Neural progenitor cell (in vitro differentiated cells): Measurements from ENCODE around the gene TLCD5. TPM values are rescaled to one million over a fixed set of nuclear protein-coding genes. Genes with fewer than 3 reads are reported as not detected.

ENCODE experiments used
- DNase-seq: peaks from one replicate; pipeline ENCODE4 v3.0.0-alpha.2; 2016; ENCODE audit warnings: low spot score
- H2AFZ ChIP-seq: fragments of 200-600 bp; sonication (generic); replicated peaks from 2 replicates; pipeline ENCODE4 v1.6.1; 2016; ENCODE audit warnings: antibody characterized with exemption
- H3F3A ChIP-seq: fragments of 200-600 bp; sonication (generic); 2 replicates; pipeline ENCODE4 v1.6.1; 2016; ENCODE audit warnings: antibody characterized with exemption, low read depth
- H3K27ac ChIP-seq: fragments of 200-600 bp; sonication (generic); 2 replicates; pipeline ENCODE4 v1.5.1; 2016; ENCODE audit warnings: mild to moderate bottlenecking
- H3K27me3 ChIP-seq: fragments of 200-600 bp; sonication (generic); 2 replicates; pipeline ENCODE4 v1.6.1; 2016; ENCODE audit warnings: mild to moderate bottlenecking, moderate library complexity
- H3K36me3 ChIP-seq: fragments of 200-600 bp; sonication (generic); 2 replicates; pipeline ENCODE4 v1.5.1; 2016
- H3K4me1 ChIP-seq: fragments of 200-600 bp; sonication (generic); 2 replicates; pipeline ENCODE4 v1.6.1; 2016; ENCODE audit warnings: mixed run types
- H3K4me2 ChIP-seq: fragments of 200-600 bp; sonication (generic); 2 replicates; pipeline ENCODE4 v1.6.1; 2016
- H3K4me3 ChIP-seq: fragments of 200-600 bp; sonication (generic); 2 replicates; pipeline ENCODE4 v1.5.1; 2016
- H3K79me2 ChIP-seq: fragments of 200-600 bp; sonication (generic); 2 replicates; pipeline ENCODE4 v1.6.1; 2016; ENCODE audit warnings: low read depth
- H3K9ac ChIP-seq: fragments of 200-600 bp; sonication (generic); 2 replicates; pipeline ENCODE4 v1.6.1; 2016
- H3K9me3 ChIP-seq: fragments of 200-600 bp; sonication (generic); 2 replicates; pipeline ENCODE4 v1.5.1; 2016; ENCODE audit warnings: low read depth
- H4K20me1 ChIP-seq: fragments of 200-600 bp; sonication (generic); 2 replicates; pipeline ENCODE4 v1.6.1; 2016; ENCODE audit warnings: low read depth
- H3K27ac Mint-ChIP-seq: 3 replicates; pipeline ENCODE4 v1.8.0; 2021; ENCODE audit warnings: mixed read lengths
- H3K27me3 Mint-ChIP-seq: 2 replicates; pipeline ENCODE4 v1.8.0; 2022; ENCODE audit warnings: low read depth, mild to moderate bottlenecking, inconsistent platforms, moderate library complexity, mixed read lengths; ENCODE audit not compliant: insufficient read depth
- H3K36me3 Mint-ChIP-seq: 3 replicates; pipeline ENCODE4 v1.8.0; 2021; ENCODE audit warnings: mixed read lengths
- H3K4me1 Mint-ChIP-seq: 3 replicates; pipeline ENCODE4 v1.8.0; 2021; ENCODE audit warnings: mixed read lengths
- H3K4me3 Mint-ChIP-seq: 3 replicates; pipeline ENCODE4 v1.8.0; 2021; ENCODE audit warnings: mild to moderate bottlenecking, moderate library complexity, mixed read lengths
- H3K9me3 Mint-ChIP-seq: 3 replicates; pipeline ENCODE4 v1.8.0; 2020; ENCODE audit warnings: mixed read lengths
- EZH2 ChIP-seq: fragments of 200-600 bp; sonication (generic); IDR thresholded peaks from 2 replicates; pipeline ENCODE4 v1.6.1; 2017; ENCODE audit warnings: antibody characterized with exemption, mild to moderate bottlenecking, moderate library complexity
- EZH2phosphoT487 ChIP-seq: fragments of 200-600 bp; sonication (generic); IDR thresholded peaks from 2 replicates; pipeline ENCODE4 v1.6.1; 2017; ENCODE audit warnings: antibody characterized with exemption
- total RNA-seq: library from RNA; depleted of rRNA; stranded (reverse); fragments of >200 nt; gene quantifications from 2 replicates; pipeline ENCODE4 v1.2.3, GENCODE V29; 2015; ENCODE audit warnings: low replicate concordance
- TF ChIP-seq, protein P1 (sequence below): fragments of 200-600 bp; sonication (generic); IDR thresholded peaks from 2 replicates; pipeline ENCODE4 v1.5.1; 2017; ENCODE audit warnings: antibody characterized with exemption, mild to moderate bottlenecking

Gene TLCD5
- total RNA-seq, 1 donor from 2014 or later, result 32.2 TPM

DNA sequence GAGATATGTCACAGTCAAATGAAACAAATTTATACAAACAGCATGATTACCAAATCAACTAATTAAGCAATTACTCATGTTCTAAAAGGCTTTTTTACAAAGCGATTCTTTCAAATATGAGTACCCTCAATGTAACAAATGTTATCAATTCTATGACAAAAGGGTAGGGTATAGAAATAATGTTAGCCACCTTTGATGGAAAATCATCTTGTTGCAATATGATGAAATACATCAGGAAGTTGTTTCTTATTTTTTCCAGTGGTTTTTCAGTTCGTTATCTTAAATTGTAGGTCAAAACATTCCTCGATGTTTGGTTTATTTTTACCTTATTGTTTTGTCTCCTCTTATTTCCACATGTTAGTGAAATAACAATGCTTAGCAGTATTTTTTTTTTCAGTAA, 17.6 kb downstream of the TLCD5 start:
- Mint-ChIP-seq H3K36me3 (peaks cover 10% of the 10 kb centered on the region), H3K9me3 (no peaks in the 10 kb centered on the region), H3K4me3 (no peak overlapping the region), H3K4me1 (peaks cover 35% of the 10 kb centered on the region), H3K27me3 (no peaks in the 10 kb centered on the region), H3K27ac (no peak overlapping the region)
- Histone ChIP-seq H3K79me2 (peaks cover 98% of the 10 kb centered on the region), H3K27ac (no peak overlapping the region), H3K9me3 (no peaks in the 10 kb centered on the region), H4K20me1 (peaks cover 44% of the 10 kb centered on the region), H3K9ac (no peak overlapping the region), H2AFZ (no peak overlapping the region), H3F3A (peaks cover 7% of the 10 kb centered on the region), H3K4me2 (no peak overlapping the region), H3K4me3 (no peak overlapping the region), H3K36me3 (no peaks in the 10 kb centered on the region), H3K4me1 (peaks cover 25% of the 10 kb centered on the region), H3K27me3 (no peaks in the 10 kb centered on the region)
- no peak for DNase-seq
- TF ChIP-seq EZH2 (no peak), EZH2phosphoT487 (no peak)
- TF ChIP-seq, protein P1, sequence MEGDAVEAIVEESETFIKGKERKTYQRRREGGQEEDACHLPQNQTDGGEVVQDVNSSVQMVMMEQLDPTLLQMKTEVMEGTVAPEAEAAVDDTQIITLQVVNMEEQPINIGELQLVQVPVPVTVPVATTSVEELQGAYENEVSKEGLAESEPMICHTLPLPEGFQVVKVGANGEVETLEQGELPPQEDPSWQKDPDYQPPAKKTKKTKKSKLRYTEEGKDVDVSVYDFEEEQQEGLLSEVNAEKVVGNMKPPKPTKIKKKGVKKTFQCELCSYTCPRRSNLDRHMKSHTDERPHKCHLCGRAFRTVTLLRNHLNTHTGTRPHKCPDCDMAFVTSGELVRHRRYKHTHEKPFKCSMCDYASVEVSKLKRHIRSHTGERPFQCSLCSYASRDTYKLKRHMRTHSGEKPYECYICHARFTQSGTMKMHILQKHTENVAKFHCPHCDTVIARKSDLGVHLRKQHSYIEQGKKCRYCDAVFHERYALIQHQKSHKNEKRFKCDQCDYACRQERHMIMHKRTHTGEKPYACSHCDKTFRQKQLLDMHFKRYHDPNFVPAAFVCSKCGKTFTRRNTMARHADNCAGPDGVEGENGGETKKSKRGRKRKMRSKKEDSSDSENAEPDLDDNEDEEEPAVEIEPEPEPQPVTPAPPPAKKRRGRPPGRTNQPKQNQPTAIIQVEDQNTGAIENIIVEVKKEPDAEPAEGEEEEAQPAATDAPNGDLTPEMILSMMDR, result no peak

DNA sequence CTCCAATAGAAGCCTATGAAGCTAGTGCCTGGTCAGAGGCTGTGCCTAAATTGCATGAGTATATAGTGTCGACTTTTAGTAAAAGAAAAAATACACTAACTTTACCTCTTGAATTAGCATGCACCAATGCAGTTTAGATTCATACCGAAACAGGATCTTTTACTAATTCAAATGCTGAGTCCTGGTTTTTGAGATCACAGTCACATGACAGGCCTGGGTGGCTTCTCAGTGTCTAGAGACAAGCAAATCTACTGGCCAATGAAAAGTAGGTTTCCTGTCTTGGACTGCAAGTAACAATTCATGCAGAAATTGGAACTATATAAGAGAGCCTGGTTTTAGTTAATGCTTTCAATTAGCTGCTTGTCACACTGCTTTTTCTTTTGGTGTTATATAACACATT, 18.3 kb downstream of the TLCD5 start:
- Histone ChIP-seq H3K27me3 (no peaks in the 10 kb centered on the region), H3K36me3 (no peaks in the 10 kb centered on the region), H3K27ac (no peak overlapping the region), H3K4me2 (no peak overlapping the region), H3F3A (peaks cover 5% of the 10 kb centered on the region), H3K79me2 (peaks cover 97% of the 10 kb centered on the region), H3K9me3 (no peaks in the 10 kb centered on the region), H3K4me1 (peaks cover 19% of the 10 kb centered on the region), H3K4me3 (no peak overlapping the region), H4K20me1 (peaks cover 36% of the 10 kb centered on the region), H2AFZ (no peak overlapping the region), H3K9ac (no peak overlapping the region)
- Mint-ChIP-seq H3K27ac (no peak overlapping the region), H3K27me3 (no peaks in the 10 kb centered on the region), H3K36me3 (peaks cover 10% of the 10 kb centered on the region), H3K4me3 (no peak overlapping the region), H3K9me3 (no peaks in the 10 kb centered on the region), H3K4me1 (peaks cover 29% of the 10 kb centered on the region)
- TF ChIP-seq EZH2phosphoT487, result no peak
- TF ChIP-seq, protein P1, result no peak
- TF ChIP-seq EZH2, result no peak
- DNase-seq, result no peak

DNA sequence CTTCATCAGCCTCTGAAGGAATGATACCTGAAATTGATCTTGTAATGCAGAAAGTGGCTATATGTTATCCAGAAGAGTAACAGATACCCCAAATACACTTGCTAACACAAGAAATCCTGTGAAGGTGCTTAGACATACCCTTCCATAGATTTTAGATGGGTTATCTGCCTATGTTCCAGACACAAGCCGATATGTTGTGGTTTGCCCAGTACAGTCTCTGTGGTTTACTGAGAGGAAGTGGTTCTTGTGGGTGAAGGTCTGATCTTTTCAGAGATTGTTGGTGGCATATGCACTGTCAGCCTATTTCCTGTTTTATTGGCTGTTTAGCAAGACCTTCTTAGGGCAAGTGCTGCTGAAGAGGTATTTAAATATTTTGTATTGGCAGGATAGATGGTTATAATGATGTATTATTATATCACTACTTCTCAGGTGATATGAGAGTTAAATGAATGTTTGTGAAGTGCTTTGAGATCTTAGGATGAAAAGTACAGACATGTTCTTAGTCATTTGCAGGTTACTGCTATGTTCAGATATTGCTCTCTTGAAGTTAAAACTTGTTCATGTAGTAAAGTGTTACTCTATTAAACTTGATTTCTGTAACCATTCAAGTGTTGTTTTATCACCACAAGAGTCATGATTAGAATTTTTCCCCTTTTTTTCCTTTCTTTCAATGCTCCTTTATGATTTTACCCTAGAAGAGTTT, 19.4 kb downstream of the TLCD5 start:
- Histone ChIP-seq H3K4me2 (no peak overlapping the region), H3K79me2 (peaks cover 97% of the 10 kb centered on the region), H3K9me3 (no peaks in the 10 kb centered on the region), H3F3A (peaks cover 5% of the 10 kb centered on the region), H3K4me3 (no peak overlapping the region), H3K36me3 (no peaks in the 10 kb centered on the region), H2AFZ (no peak overlapping the region), H3K27me3 (no peaks in the 10 kb centered on the region), H3K27ac (no peak overlapping the region), H3K9ac (no peak overlapping the region), H4K20me1 (peaks cover 26% of the 10 kb centered on the region), H3K4me1 (peaks cover 9% of the 10 kb centered on the region)
- Mint-ChIP-seq H3K36me3 (peaks cover 10% of the 10 kb centered on the region), H3K9me3 (no peaks in the 10 kb centered on the region), H3K27me3 (no peaks in the 10 kb centered on the region), H3K27ac (no peak overlapping the region), H3K4me3 (no peak overlapping the region), H3K4me1 (peaks cover 21% of the 10 kb centered on the region)
- TF ChIP-seq EZH2phosphoT487 (no peak), EZH2 (no peak)
- TF ChIP-seq, protein P1, result no peak
- no peak for DNase-seq
